CD14-positive monocyte (primary cell): ENCODE results near the gene SEPTIN7. TPM values are rescaled to one million over a fixed set of nuclear protein-coding genes. Genes with fewer than 3 reads are reported as not detected.

ENCODE experiments used
- DNase-seq, 3 donors: peaks; one replicate each; pipeline ENCODE4 v3.0.0-alpha.2; 2011 to 2022
- H2AFZ ChIP-seq: 2 replicates; pipeline ENCODE4 v1.6.0; 2012; ENCODE audit warnings: mild to moderate bottlenecking, low read depth, low read length, inconsistent platforms; ENCODE audit not compliant: insufficient read depth, poor library complexity, severe bottlenecking
- H3K27ac ChIP-seq, 2 donors: 1 replicate in 1 of 2; 2 replicates in 1 of 2; pipeline ENCODE4 v1.5.1; 2012 to 2013; ENCODE audit warnings: low read length in 2 of 2, control low read depth in 1 of 2, inconsistent platforms in 1 of 2, low read depth in 1 of 2, mild to moderate bottlenecking in 1 of 2
- H3K27me3 ChIP-seq, 2 donors: one replicate each; pipeline versions ENCODE4 v1.6.0 to v1.6.1; 2011 to 2013; ENCODE audit warnings: low read length in 2 of 2; ENCODE audit not compliant: control insufficient read depth in 2 of 2, insufficient read depth in 2 of 2
- H3K36me3 ChIP-seq, 2 donors: replicated peaks in 1 of 2; 1 replicate in 1 of 2; 2 replicates in 1 of 2; pipeline versions ENCODE4 v1.5.1 to v1.6.1; 2012 to 2013; ENCODE audit warnings: low read length in 2 of 2, control low read depth in 1 of 2, inconsistent platforms in 1 of 2, mild to moderate bottlenecking in 1 of 2; ENCODE audit not compliant: insufficient read depth in 2 of 2, control insufficient read depth in 1 of 2
- H3K4me1 ChIP-seq, 2 donors: 1 replicate in 1 of 2; 2 replicates in 1 of 2; pipeline versions ENCODE4 v1.5.1 to v1.6.1; 2012 to 2013; ENCODE audit warnings: low read length in 2 of 2, control low read depth in 1 of 2, inconsistent platforms in 1 of 2, mild to moderate bottlenecking in 1 of 2, moderate library complexity in 1 of 2; ENCODE audit not compliant: insufficient read depth in 2 of 2, control insufficient read depth in 1 of 2
- H3K4me2 ChIP-seq: replicated peaks from 2 replicates; pipeline ENCODE3; 2012; ENCODE audit warnings: low read length, moderate library complexity, mild to moderate bottlenecking; ENCODE audit not compliant: poor library complexity, severe bottlenecking; ENCODE audit errors: extremely low read depth
- H3K4me3 ChIP-seq, 3 experiments: fragments of 200-600 bp in 1 of 3; sonication (generic) in 1 of 3; replicated peaks in 1 of 3; 1 replicate in 2 of 3; 2 replicates in 1 of 3; pipeline ENCODE4 v1.5.1; 2011 to 2013; ENCODE audit warnings: low read length in 3 of 3, mild to moderate bottlenecking in 3 of 3, control low read depth in 2 of 3, low read depth in 2 of 3, inconsistent platforms in 1 of 3, moderate library complexity in 1 of 3
- H3K79me2 ChIP-seq: 2 replicates; pipeline ENCODE4 v1.6.0; 2012; ENCODE audit warnings: mild to moderate bottlenecking, control low read depth, inconsistent platforms, low read length, moderate library complexity; ENCODE audit not compliant: insufficient read depth
- H3K9ac ChIP-seq: 2 replicates; pipeline ENCODE4 v1.6.0; 2017; ENCODE audit warnings: low read length, mild to moderate bottlenecking; ENCODE audit not compliant: insufficient read depth, poor library complexity, severe bottlenecking
- H3K9me3 ChIP-seq, 2 donors: replicated peaks in 1 of 2; 1 replicate in 1 of 2; 2 replicates in 1 of 2; pipeline versions ENCODE4 v1.5.1 to v1.6.1; 2012 to 2013; ENCODE audit warnings: low read length in 2 of 2, control low read depth in 1 of 2; ENCODE audit not compliant: control insufficient read depth in 1 of 2, insufficient read depth in 1 of 2
- H4K20me1 ChIP-seq: 2 replicates; pipeline ENCODE4 v1.6.0; 2012; ENCODE audit warnings: mild to moderate bottlenecking, low read length, control low read depth, moderate library complexity; ENCODE audit not compliant: insufficient read depth
- H3K27ac Mint-ChIP-seq, 7 donors: one replicate each; pipeline ENCODE4 v1.8.0; 2020; ENCODE audit warnings: mild to moderate bottlenecking in 7 of 7, mixed read lengths in 7 of 7, moderate library complexity in 6 of 7, inconsistent platforms in 2 of 7
- H3K27me3 Mint-ChIP-seq, 3 donors: one replicate each; pipeline ENCODE4 v1.8.0; 2021 to 2022; ENCODE audit warnings: low read depth in 3 of 3, mild to moderate bottlenecking in 3 of 3, mixed read lengths in 3 of 3, moderate library complexity in 3 of 3, inconsistent platforms in 1 of 3
- H3K36me3 Mint-ChIP-seq, 2 donors: one replicate each; pipeline ENCODE4 v1.8.0; 2020; ENCODE audit warnings: mixed read lengths in 2 of 2, inconsistent platforms in 1 of 2, mild to moderate bottlenecking in 1 of 2
- H3K4me1 Mint-ChIP-seq: one replicate; pipeline ENCODE4 v1.8.0; 2020; ENCODE audit warnings: mild to moderate bottlenecking, mixed read lengths
- H3K4me3 Mint-ChIP-seq, 2 donors: one replicate each; pipeline ENCODE4 v1.8.0; 2020; ENCODE audit warnings: mild to moderate bottlenecking in 2 of 2, mixed read lengths in 2 of 2, moderate library complexity in 1 of 2
- H3K9me3 Mint-ChIP-seq, 7 donors: one replicate each; pipeline ENCODE4 v1.8.0; 2020 to 2022; ENCODE audit warnings: mixed read lengths in 7 of 7, mild to moderate bottlenecking in 6 of 7, moderate library complexity in 6 of 7, inconsistent platforms in 2 of 7
- WGBS: methylation state at CpG from one replicate; pipeline ENCODE4 v1.1.5; 2013; ENCODE audit warnings: missing lambda C conversion rate; ENCODE audit not compliant: insufficient coverage; 5-methylcytosine and 5-hydroxymethylcytosine counted together
- intact Hi-C, 2 donors: fragments of 100-400 bp; cut with micrococcal nuclease; formaldehyde crosslinking; loops; one replicate each; pipeline versions ENCODE4 v1.15.0 to v1.15.1; 2023
- polyA plus RNA-seq, 3 donors: library from polyadenylated mRNA; depleted of rRNA in 1 of 3; unstranded in 2 of 3; stranded (reverse) in 1 of 3; fragments of 300-500 nt in 2 of 3; fragments of >200 nt in 1 of 3; fragmentation: Illumina TruSeq in 2 of 3; gene quantifications; 1 replicate in 2 of 3; 2 replicates in 1 of 3; pipeline ENCODE4 v1.2.3, GENCODE V29; 2012 to 2021
- TF ChIP-seq, protein P1 (sequence below): fragments of 200-600 bp; IDR thresholded peaks from one replicate; pipeline ENCODE4 v1.8.0; 2022; ENCODE audit warnings: antibody characterized with exemption, mild to moderate bottlenecking

SEPTIN7 gene
- polyA plus RNA-seq, 3 donors: 60.9 to 322 (median 224) TPM

DNA sequence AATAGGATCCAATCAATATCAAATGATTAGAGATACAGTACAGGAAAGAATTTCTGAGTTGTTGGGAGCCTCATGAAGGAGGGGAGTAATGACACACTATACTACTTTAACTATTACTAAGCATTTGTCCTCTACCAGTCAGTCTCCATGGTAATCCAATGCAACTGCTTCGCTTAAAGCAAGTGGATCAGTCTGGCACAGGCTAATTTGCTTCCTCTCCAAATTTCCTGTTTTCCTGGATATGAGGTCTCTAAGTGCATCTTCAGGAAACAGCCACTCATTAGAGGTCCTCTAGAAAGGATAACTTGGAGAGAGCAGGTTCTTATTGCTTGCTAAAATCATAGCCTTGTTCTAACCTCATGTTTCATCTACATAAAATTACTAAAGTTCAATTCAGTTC lies 8.4 kb upstream of the SEPTIN7 start:
- no peak overlapping the region for H3K4me3 Mint-ChIP-seq
- peaks cover 7 to 17% (median 11%) of the 10 kb centered on the region in 7 donors for H3K9me3 Mint-ChIP-seq
- H3K4me1 ChIP-seq: no peaks in the 10 kb centered on the region
- no peaks in the 10 kb centered on the region for H3K9me3 ChIP-seq
- no peaks in the 10 kb centered on the region for H4K20me1 ChIP-seq
- no peak overlapping the region for H3K27ac Mint-ChIP-seq
- intact Hi-C loops: no loop called here
- H3K79me2 ChIP-seq: no peaks in the 10 kb centered on the region
- 83% methylated on average over 1 of the region's 1 CpG for WGBS
- peaks cover 0 to 2% (median 0%) of the 10 kb centered on the region in 3 donors for H3K27me3 Mint-ChIP-seq
- no peak overlapping the region for H3K9ac ChIP-seq
- no peak overlapping the region for H3K27ac ChIP-seq
- H3K4me1 Mint-ChIP-seq: no peaks in the 10 kb centered on the region
- H3K4me2 ChIP-seq: no peak overlapping the region
- TF ChIP-seq, protein P1, sequence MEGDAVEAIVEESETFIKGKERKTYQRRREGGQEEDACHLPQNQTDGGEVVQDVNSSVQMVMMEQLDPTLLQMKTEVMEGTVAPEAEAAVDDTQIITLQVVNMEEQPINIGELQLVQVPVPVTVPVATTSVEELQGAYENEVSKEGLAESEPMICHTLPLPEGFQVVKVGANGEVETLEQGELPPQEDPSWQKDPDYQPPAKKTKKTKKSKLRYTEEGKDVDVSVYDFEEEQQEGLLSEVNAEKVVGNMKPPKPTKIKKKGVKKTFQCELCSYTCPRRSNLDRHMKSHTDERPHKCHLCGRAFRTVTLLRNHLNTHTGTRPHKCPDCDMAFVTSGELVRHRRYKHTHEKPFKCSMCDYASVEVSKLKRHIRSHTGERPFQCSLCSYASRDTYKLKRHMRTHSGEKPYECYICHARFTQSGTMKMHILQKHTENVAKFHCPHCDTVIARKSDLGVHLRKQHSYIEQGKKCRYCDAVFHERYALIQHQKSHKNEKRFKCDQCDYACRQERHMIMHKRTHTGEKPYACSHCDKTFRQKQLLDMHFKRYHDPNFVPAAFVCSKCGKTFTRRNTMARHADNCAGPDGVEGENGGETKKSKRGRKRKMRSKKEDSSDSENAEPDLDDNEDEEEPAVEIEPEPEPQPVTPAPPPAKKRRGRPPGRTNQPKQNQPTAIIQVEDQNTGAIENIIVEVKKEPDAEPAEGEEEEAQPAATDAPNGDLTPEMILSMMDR: no peak
- H3K4me3 ChIP-seq: no peak overlapping the region
- no peak for DNase-seq
- peaks cover 0 to 4% of the 10 kb centered on the region in 2 donors for H3K36me3 Mint-ChIP-seq
- H2AFZ ChIP-seq: no peak overlapping the region
- H3K36me3 ChIP-seq: no peaks in the 10 kb centered on the region
- no peaks in the 10 kb centered on the region for H3K27me3 ChIP-seq

DNA sequence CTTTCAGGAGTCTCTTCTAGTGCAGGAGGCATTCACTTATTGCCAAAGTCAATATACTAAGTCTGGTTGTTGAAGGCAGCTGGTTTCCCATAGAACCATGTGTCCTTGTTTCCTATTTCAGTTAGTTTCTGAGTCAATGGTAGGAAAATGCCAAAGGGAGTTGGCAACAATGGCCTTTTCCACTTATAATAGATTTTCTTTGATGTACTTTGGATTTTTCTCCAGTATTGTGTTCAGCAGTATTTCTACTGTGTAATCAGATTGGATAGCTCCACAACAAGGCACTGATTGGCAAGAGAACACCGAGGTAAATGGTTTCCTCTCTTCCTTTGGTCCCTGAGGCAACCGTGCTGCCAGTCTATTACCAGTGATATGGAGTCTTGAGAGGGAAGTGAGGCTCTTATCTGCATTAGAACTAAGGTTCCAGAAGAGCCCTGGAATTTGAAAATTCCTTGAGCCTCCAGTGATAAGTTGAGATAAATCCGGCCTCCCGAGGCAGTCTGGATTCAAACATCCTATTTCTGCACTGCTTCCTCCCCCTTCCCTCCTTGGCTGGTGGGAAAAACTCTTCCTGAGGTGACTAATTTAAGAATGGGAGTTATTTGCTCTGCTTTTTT lies 7.9 kb upstream of the SEPTIN7 start:
- Histone ChIP-seq H3K4me1 (no peaks in the 10 kb centered on the region), H2AFZ (no peak overlapping the region)

More for the DNA sequence above, 7.9 kb upstream of the SEPTIN7 start:
- intact Hi-C loops: no loop called here
- peaks cover 4% of the 10 kb centered on the region for H3K4me1 Mint-ChIP-seq
- no peak overlapping the region for H3K4me3 ChIP-seq
- no peak overlapping the region for H3K4me3 Mint-ChIP-seq
- H3K9me3 ChIP-seq: no peaks in the 10 kb centered on the region
- no peaks in the 10 kb centered on the region for H3K79me2 ChIP-seq
- H3K9ac ChIP-seq: no peak overlapping the region
- no peak overlapping the region for H3K27ac ChIP-seq
- H3K36me3 Mint-ChIP-seq: peaks cover 0 to 4% of the 10 kb centered on the region in 2 donors
- no peak for DNase-seq
- no peaks in the 10 kb centered on the region for H3K36me3 ChIP-seq
- 50% methylated on average over 1 of the region's 4 CpGs for WGBS
- H3K27me3 ChIP-seq: no peaks in the 10 kb centered on the region
- no peaks in the 10 kb centered on the region for H4K20me1 ChIP-seq
- H3K27ac Mint-ChIP-seq: no peak overlapping the region
- TF ChIP-seq, protein P1: no peak
- H3K4me2 ChIP-seq: no peak overlapping the region
- H3K9me3 Mint-ChIP-seq: peaks cover 7 to 17% (median 11%) of the 10 kb centered on the region in 7 donors
- peaks cover 0 to 2% (median 0%) of the 10 kb centered on the region in 3 donors for H3K27me3 Mint-ChIP-seq
